Measurements from ENCODE around the gene HLX.

Gene HLX

DNA sequence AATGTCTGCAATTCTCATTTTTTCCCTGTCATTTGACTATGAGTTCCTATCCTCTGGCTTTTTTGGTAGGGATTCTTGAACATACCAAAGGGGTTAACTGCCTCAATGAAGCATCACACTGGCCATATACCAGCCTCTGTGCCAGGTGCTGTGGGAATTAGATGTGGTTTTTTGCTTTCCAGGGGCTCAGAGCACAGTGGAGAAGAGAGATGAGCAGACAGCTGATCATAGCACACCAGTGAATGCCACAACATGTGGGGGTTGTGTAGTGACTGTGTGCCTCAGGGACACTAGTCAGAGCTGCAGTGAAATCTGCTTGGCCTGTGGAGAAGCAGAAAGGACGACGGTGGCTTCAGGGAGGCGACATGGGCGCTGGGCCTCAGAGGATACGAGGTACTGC lies 30.8 kb downstream of the HLX start:
- H3K4me3 ChIP-seq (ENCODE audit: severe bottlenecking), result no peak overlapping the region
- no peak overlapping the region for H3K27ac ChIP-seq (ENCODE audit: poor library complexity, severe bottlenecking)
- no peaks in the 10 kb centered on the region for H3K4me1 ChIP-seq (ENCODE audit: insufficient read depth, poor library complexity, severe bottlenecking)
- TF ChIP-seq, protein P1, sequence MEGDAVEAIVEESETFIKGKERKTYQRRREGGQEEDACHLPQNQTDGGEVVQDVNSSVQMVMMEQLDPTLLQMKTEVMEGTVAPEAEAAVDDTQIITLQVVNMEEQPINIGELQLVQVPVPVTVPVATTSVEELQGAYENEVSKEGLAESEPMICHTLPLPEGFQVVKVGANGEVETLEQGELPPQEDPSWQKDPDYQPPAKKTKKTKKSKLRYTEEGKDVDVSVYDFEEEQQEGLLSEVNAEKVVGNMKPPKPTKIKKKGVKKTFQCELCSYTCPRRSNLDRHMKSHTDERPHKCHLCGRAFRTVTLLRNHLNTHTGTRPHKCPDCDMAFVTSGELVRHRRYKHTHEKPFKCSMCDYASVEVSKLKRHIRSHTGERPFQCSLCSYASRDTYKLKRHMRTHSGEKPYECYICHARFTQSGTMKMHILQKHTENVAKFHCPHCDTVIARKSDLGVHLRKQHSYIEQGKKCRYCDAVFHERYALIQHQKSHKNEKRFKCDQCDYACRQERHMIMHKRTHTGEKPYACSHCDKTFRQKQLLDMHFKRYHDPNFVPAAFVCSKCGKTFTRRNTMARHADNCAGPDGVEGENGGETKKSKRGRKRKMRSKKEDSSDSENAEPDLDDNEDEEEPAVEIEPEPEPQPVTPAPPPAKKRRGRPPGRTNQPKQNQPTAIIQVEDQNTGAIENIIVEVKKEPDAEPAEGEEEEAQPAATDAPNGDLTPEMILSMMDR (IDR thresholded peaks at IDR 0.05; ENCODE audit: poor library complexity, severe bottlenecking), result no peak
- no peaks in the 10 kb centered on the region for H3K9me3 ChIP-seq (ENCODE audit: severe bottlenecking)
- H3K36me3 ChIP-seq (ENCODE audit: low read depth), result no peaks in the 10 kb centered on the region
- no peaks in the 10 kb centered on the region for H3K27me3 ChIP-seq (ENCODE audit: insufficient read depth, poor library complexity, severe bottlenecking)
- no peak for ATAC-seq (ENCODE audit: low read depth)
- no peak for DNase-seq (ENCODE audit: low spot score)

DNA sequence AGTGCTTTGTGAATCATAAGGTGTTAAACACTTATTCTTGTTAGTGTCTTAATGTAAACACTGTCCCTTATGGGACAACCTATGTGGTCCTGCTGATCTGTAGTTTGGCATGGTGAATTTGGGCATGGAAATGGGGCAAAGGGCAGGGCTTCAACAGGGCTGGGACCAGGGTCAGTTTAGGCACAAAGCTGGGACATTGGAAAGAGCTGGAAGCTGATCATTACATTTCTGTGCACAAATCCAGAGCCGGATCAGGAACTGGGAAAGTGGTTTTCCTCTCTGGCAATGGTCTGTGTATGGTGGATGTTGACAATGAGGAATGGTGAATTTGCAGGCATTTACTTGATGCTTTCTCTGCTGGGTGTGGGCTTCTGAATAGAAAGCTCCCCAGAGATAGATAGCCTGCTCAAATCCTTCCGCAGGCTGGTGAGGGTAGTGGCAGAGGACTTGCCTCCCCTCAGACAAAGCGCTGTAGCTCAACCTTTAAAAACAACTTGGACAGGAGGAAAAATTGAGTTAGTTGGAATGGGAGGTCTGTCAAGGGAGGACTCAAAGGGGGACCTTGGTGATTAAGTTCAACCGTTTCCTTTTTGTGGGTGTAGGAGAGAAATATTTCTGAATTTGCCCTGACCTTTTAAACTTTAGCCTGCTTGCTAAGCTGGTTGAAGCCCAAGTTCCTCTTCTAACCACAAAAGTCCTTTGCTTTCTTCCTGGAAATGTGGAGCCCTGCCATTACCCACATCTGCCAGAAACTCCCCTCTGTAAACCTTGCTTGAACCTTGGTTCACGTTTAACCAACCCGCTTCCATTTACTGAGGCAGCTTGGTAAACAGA lies 35.3 kb downstream of the HLX start:
- DNase-seq (ENCODE audit: low spot score) (no peak), ATAC-seq (ENCODE audit: low read depth) (no peak)
- H3K27me3 ChIP-seq (ENCODE audit: insufficient read depth, poor library complexity, severe bottlenecking), result no peaks in the 10 kb centered on the region
- H3K36me3 ChIP-seq (ENCODE audit: low read depth), result no peaks in the 10 kb centered on the region
- TF ChIP-seq, protein P1 (IDR thresholded peaks at IDR 0.05; ENCODE audit: poor library complexity, severe bottlenecking), result no peak
- no peaks in the 10 kb centered on the region for H3K4me1 ChIP-seq (ENCODE audit: insufficient read depth, poor library complexity, severe bottlenecking)
- H3K27ac ChIP-seq (ENCODE audit: poor library complexity, severe bottlenecking), result no peak overlapping the region
- no peaks in the 10 kb centered on the region for H3K9me3 ChIP-seq (ENCODE audit: severe bottlenecking)
- H3K4me3 ChIP-seq (ENCODE audit: severe bottlenecking), result no peak overlapping the region

GRCh38 chr1:220915117-220915440 lies 35.8 kb downstream of the HLX start:
- TF ChIP-seq, protein P1 (IDR thresholded peaks at IDR 0.05; ENCODE audit: poor library complexity, severe bottlenecking), result no peak
- Histone ChIP-seq H3K27me3 (ENCODE audit: insufficient read depth, poor library complexity, severe bottlenecking) (no peaks in the 10 kb centered on the region), H3K4me3 (ENCODE audit: severe bottlenecking) (no peak overlapping the region), H3K9me3 (ENCODE audit: severe bottlenecking) (no peaks in the 10 kb centered on the region), H3K27ac (ENCODE audit: poor library complexity, severe bottlenecking) (no peak overlapping the region), H3K4me1 (ENCODE audit: insufficient read depth, poor library complexity, severe bottlenecking) (no peaks in the 10 kb centered on the region), H3K36me3 (ENCODE audit: low read depth) (no peaks in the 10 kb centered on the region)
- ATAC-seq (ENCODE audit: low read depth) (no peak), DNase-seq (ENCODE audit: low spot score) (no peak)

DNA sequence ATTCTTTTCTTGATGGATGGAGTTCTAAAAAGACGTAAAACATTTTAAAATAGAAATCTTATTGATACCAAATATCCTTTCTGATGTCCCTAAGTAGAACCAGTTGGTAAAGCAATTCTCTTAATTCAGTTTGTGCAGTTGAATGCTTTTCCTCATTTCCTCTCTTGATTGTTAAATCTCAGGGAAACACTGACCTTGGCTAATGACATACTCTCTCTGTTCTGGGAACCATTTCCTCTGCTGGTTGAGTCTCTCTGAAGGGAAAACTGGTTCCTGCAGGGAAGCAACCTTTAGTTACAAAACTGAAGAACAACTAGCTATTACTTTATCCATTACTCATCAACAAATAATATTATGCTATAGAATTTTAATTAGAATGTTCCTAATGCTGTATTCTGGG lies 36.7 kb downstream of the HLX start:
- TF ChIP-seq, protein P1 (IDR thresholded peaks at IDR 0.05; ENCODE audit: poor library complexity, severe bottlenecking), result no peak
- Histone ChIP-seq H3K9me3 (ENCODE audit: severe bottlenecking) (no peaks in the 10 kb centered on the region), H3K36me3 (ENCODE audit: low read depth) (no peaks in the 10 kb centered on the region), H3K4me3 (ENCODE audit: severe bottlenecking) (no peak overlapping the region), H3K4me1 (ENCODE audit: insufficient read depth, poor library complexity, severe bottlenecking) (no peaks in the 10 kb centered on the region), H3K27me3 (ENCODE audit: insufficient read depth, poor library complexity, severe bottlenecking) (no peaks in the 10 kb centered on the region), H3K27ac (ENCODE audit: poor library complexity, severe bottlenecking) (no peak overlapping the region)
- DNase-seq (ENCODE audit: low spot score), result no peak
- no peak for ATAC-seq (ENCODE audit: low read depth)

GRCh38 chr1:220917101-220917500 lies 37.9 kb downstream of the HLX start:
- TF ChIP-seq, protein P1 (IDR thresholded peaks at IDR 0.05; ENCODE audit: poor library complexity, severe bottlenecking), result no peak
- DNase-seq (ENCODE audit: low spot score) (no peak), ATAC-seq (ENCODE audit: low read depth) (no peak)
- H3K4me3 ChIP-seq (ENCODE audit: severe bottlenecking), result no peak overlapping the region
- no peak overlapping the region for H3K27ac ChIP-seq (ENCODE audit: poor library complexity, severe bottlenecking)
- H3K36me3 ChIP-seq (ENCODE audit: low read depth), result no peaks in the 10 kb centered on the region
- H3K4me1 ChIP-seq (ENCODE audit: insufficient read depth, poor library complexity, severe bottlenecking), result no peaks in the 10 kb centered on the region
- H3K27me3 ChIP-seq (ENCODE audit: insufficient read depth, poor library complexity, severe bottlenecking), result no peaks in the 10 kb centered on the region
- H3K9me3 ChIP-seq (ENCODE audit: severe bottlenecking), result no peaks in the 10 kb centered on the region
